Stimulated activated CD4-positive, alpha-beta T cell treated with anti-CD3 and anti-CD28 coated beads, TNF-alpha, amount 100 ng/mL, for 1 hour (primary cell): ENCODE results near the gene IQSEC1.

Source experiments
- DNase-seq, 3 donors: peaks; one replicate each; pipeline ENCODE4 v3.0.0-alpha.2; 2020; ENCODE audit warnings: low read depth in 3 of 3, low spot score in 1 of 3

The IQSEC1 gene

GRCh38 chr3:13068269-13069010, 4.8 kb downstream of the IQSEC1 start:
- DNase-seq = no peak

DNA sequence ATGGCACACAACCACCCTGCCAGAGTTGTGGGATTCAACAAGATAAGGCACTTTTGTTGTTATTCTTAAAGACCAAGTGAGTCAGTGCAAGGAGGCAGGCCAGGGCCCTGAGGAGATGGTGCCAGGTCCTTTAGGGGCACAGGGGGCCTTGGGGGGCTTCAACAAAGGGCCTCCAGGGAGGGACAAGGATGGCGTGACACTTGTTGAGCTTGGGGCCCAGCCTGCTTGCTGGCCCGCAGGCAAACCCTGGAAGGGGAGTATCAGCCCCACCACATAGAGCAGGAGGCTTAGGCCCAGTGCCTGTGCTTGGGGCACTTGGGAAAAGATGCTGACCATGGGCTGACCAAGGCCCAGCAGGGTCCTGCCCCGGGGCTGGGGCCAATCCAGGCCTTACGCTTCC, 5.5 kb downstream of the IQSEC1 start:
- no peak for DNase-seq

DNA sequence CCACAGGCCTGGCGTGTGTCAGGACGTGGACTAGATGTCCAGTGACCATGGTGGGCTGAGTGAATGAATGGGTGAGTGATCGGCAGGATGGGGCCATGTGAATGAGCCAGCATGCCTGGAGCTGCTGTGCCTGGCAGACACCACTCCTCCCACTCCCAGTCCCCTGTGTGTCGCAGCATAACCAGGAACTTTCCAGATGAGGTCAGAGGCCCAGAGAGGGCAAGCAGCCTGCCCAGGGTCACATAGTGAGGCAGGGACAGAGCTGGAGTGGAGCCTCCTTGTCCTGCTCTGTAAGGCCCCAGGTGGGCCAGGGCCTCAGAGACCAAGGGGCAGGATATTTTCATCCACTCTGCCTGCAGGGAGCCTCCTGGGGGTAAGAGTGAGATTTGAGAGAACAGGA, 6.4 kb downstream of the IQSEC1 start:
- no peak for DNase-seq

DNA sequence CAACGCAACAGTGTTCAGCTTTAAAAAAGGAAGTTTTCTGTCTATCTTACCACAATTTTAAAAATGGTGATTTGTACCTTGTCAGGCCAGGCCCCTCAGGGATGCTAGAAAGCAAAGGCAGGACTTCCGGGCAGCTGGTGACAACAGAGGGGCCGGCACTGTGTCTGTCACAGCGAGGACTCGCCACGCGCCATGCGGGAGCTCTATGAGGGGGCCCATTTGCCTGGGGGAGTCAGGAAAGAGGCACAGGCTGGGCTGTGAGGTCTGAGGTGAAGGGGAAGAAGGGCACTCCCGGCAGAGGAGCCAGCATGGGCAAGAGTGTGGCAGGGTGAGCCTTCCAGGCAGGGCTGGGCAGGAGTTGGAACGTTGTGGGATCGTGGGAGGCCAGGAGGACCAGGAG, 7.0 kb downstream of the IQSEC1 start:
- DNase-seq = no peak

DNA sequence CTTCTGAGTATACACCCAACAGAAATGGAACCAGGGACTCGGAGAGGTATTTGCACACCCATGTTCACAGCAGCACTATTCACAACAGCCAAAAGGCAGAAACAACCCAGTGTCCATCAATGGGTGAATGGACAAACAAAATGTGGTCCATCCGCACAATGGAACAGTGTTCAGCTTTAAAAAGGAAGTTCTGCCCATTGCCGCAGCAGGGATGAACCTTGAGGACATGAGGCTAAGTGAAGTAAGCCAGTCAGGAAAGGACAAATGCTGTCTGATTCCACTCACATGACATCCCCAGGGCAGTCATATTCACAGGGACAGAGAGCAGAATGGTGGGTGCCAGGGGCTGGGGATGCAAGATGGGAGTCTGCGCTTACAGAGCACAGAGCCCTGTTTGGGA, 7.5 kb downstream of the IQSEC1 start:
- DNase-seq = no peak

GRCh38 chr3:13064964-13065363, 8.3 kb downstream of the IQSEC1 start:
- DNase-seq = no peak

GRCh38 chr3:13064159-13064868, 8.9 kb downstream of the IQSEC1 start:
- no peak for DNase-seq

DNA sequence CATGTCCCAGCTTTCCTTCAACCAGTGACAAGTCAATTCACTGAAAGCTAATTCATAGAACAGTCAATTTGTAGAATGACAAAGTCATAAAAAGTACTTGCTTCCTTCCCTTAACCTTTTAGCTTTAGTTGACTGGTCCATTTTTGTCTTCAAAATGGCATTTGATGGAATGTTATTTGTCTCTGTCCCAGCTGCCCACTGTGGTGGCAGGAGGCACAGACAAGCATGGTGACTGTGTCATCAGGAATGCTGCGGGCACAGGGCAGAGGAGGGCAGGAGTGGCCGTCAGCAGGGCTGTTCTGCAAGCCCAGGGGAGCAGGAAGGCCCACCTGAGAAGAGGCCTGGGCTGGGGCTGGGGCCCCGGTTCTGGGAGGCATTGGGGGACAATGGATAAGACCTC, 10.0 kb downstream of the IQSEC1 start:
- DNase-seq = no peak

DNA sequence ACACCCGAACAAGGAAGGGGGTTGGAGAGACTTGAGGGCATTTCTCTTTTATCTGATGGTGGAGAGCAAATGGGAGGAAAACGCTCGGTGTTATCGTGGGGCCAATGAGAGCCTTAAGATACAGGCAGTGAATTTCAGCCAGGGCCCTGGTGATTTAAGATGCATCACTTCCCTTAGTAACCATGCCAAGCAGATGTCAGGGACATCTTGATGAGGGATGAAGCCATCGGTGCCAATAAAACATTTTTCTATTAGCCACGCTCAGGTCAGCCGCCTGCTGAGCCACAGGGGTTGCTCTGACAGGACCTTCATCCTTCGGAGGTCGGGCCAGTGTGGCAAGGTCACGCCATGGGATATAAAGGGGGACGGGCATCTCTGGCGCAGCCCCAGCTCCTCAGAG, 10.6 kb downstream of the IQSEC1 start:
- DNase-seq = no peak

- DNase-seq = no peak
Measured at GRCh38 chr3:13060341-13060910, 12.8 kb downstream of the IQSEC1 start.

- no peak for DNase-seq
Measured at GRCh38 chr3:13058346-13059120, 14.7 kb downstream of the IQSEC1 start.

- DNase-seq = no peak
Measured at GRCh38 chr3:13057282-13058040, 15.8 kb downstream of the IQSEC1 start.

DNA sequence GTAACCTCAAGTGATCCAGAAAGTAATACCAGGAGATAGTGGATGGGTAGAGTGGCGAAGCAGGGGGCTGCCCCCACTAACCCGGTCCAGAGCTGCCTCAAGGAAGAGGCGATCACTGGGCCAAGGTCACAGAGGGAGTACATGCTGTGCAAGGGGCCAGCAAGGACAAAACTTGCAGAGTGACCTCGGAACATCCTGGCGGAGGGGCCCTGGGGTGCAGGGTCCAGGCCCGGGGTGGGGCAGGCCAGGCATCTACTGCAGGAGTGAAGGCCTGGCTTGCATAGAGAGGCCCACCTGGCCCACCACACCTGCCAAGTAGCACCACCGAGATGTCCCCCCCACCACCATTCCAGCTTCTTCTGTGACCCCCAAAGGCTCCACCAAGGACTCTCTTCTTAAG, 17.6 kb downstream of the IQSEC1 start:
- no peak for DNase-seq

- DNase-seq = no peak
Measured at GRCh38 chr3:13054341-13055285, 18.6 kb downstream of the IQSEC1 start.

GRCh38 chr3:13053893-13054292, 19.3 kb downstream of the IQSEC1 start:
- no peak for DNase-seq

- no peak for DNase-seq
Measured at GRCh38 chr3:13053420-13053819, 19.8 kb downstream of the IQSEC1 start.

DNA sequence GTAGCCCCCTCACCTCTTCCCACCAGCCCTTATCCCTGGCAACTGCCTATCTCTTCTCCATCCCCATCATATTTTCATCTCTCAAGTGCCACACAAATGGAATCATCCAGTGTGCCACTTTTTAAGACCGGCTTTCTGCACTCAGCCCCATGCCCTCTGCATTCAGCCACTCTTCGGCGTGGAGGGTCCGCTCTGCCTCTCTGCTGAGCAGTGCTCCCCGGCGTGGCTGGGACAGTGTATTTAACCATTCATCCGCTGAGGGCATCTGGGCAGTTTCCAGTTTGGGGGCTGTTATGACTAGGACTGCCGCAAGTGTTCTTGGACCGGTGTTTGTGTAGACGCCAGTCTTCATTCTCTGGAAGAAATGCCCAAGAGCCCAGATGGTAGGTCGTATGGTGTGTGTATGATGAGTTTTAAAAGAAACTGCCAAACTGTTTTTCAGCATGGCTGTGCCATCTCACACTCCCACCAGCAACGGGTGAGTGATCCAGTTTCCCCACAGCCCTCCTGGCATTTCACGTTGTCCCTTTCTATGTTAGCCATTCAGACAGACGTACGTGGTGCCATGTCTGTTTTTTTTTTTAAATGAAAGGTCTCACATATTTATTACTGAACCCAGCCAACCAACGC, 20.9 kb downstream of the IQSEC1 start:
- no peak for DNase-seq

DNA sequence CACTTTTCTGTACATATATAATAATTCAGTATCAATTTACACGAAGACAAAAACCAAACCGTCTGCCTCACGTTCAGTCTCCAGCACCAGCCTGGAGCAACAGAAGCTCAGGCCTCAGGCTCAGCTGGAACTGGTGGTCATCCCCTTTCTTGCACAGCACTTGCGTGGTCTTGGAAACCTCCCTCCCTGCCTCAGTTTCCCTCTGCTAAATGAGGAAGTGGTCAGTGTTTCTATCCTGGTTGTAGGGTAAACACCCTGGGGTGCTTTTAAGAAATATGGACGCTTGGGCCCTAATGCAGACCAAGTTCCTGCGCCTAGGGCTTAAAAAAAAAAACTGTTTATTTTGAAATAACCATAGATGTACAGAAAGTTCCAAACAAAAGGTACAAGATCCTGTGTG, 21.6 kb downstream of the IQSEC1 start:
- no peak for DNase-seq

- no peak for DNase-seq
Measured at GRCh38 chr3:13051066-13051465, 22.2 kb downstream of the IQSEC1 start.
